D721Med (cell line): ENCODE results near the gene XG.

Experiments
- DNase-seq: peaks from one replicate; pipeline ENCODE4 v3.0.0; 2011; ENCODE audit warnings: low spot score; ENCODE audit not compliant: insufficient read length
- FAIRE-seq: peaks from 2 replicates; lab custom pipeline; 2011; peaks lifted over from hg19 to GRCh38; lab: Jason Lieb, UNC
- TF ChIP-seq, protein P1 (sequence below): IDR thresholded peaks from 2 replicates; pipeline ENCODE4 v1.5.1; 2012; ENCODE audit warnings: mild to moderate bottlenecking, control low read depth; ENCODE audit not compliant: insufficient read depth; ENCODE audit errors: missing control alignments

The XG gene

GRCh38 chrX:2710041-2710840 is 41.6 kb upstream of the XG start:
- FAIRE-seq, result no peak
- DNase-seq, result no peak
- TF ChIP-seq, protein P1, sequence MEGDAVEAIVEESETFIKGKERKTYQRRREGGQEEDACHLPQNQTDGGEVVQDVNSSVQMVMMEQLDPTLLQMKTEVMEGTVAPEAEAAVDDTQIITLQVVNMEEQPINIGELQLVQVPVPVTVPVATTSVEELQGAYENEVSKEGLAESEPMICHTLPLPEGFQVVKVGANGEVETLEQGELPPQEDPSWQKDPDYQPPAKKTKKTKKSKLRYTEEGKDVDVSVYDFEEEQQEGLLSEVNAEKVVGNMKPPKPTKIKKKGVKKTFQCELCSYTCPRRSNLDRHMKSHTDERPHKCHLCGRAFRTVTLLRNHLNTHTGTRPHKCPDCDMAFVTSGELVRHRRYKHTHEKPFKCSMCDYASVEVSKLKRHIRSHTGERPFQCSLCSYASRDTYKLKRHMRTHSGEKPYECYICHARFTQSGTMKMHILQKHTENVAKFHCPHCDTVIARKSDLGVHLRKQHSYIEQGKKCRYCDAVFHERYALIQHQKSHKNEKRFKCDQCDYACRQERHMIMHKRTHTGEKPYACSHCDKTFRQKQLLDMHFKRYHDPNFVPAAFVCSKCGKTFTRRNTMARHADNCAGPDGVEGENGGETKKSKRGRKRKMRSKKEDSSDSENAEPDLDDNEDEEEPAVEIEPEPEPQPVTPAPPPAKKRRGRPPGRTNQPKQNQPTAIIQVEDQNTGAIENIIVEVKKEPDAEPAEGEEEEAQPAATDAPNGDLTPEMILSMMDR, result no peak

GRCh38 chrX:2711441-2711840 is 40.4 kb upstream of the XG start:
- FAIRE-seq, result no peak
- TF ChIP-seq, protein P1, result no peak

DNA sequence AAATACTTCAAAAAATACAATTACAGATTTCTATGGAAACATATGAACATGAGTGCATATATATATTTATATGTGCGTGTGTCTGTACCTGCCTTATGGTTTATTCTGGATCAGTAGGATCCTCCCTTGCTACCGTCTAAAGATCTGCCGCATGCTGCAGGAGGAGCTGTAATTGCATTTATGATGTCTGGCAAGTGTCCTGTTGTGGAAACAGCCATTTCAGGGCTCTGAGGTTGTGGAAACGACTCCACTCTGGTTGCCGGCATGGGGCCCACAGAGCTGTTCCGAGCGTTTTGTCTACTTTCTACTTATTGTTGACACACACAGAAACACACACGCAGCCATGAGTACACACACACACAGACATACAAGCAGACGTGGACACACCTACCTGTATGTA is 39.4 kb upstream of the XG start:
- no peak for DNase-seq
- no peak for FAIRE-seq
- TF ChIP-seq, protein P1, result no peak

More at GRCh38 chrX:2711441-2711840, 40.4 kb upstream of the XG start:
- DNase-seq, result no peak

- DNase-seq (no peak), FAIRE-seq (no peak)
- TF ChIP-seq, protein P1, result no peak
Observed at GRCh38 chrX:2712890-2713840, 38.7 kb upstream of the XG start.

GRCh38 chrX:2714551-2714950 is 37.3 kb upstream of the XG start:
- FAIRE-seq (no peak), DNase-seq (no peak)

DNA sequence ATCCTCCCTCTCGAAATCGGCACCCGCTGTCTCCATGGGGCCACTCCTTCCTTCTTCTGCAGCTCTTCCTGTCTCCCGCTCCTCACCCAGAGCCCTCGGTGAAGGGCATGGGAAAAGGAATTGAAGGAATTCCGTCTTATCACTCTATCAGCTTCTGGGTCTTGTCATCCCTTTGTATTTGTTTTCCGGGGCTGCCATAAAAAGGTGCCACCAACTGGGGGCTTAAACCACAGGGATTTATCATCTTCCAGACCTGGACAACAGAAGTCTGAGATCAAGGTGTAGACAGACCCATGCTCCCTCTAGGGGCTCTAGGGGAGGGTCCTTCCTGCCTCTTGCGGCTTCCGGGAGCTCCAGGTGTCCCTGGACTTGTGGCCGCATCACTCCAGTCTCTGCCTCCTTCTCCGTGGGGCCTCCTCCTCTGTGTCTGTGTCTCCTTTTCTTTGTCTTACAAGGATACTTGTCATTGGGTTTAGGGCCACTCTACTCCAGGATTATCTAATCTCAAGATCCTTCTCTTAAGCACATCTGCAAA is 36.7 kb upstream of the XG start:
- FAIRE-seq, result no peak
- TF ChIP-seq, protein P1, result no peak
- DNase-seq, result no peak

More at GRCh38 chrX:2714551-2714950, 37.3 kb upstream of the XG start:
- TF ChIP-seq, protein P1, result no peak
